ENCODE results near the gene CAMTA1.

DNA sequence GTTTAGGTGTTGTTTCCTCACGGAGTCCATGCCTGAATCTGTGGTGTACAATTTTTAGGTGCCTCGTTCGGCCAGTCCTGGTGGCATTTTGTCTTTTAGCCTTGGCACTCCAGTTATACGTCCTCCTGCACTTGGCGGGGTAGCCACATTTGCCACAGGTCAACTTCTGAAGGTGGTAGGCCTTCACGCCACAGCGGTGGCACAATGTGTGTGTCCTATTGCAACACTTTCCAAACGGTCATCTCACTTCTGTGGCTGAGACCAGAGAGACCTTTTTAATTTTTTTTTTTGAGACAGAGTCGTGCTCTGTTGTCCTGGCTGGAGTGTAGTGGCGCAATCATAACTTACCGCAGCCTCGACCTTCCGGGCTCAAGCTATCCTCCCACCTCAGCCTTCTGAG is 49.1 kb downstream of the CAMTA1 start:
- TF ChIP-seq POLR2A (IDR thresholded peaks at IDR 0.05; ENCODE audit: low read length) (no peak), GATA1 (IDR thresholded peaks at IDR 0.05; ENCODE audit: low read depth, low read length) (no peak)

Measured in erythroblast (primary cell).